ENCODE measurements around the gene OSMR.
"Not testable (repeated sequence)": the region's sequence is repeated elsewhere in the genome, so short reads cannot be mapped to it uniquely, and the experiment has no call there.

Gene OSMR

GRCh38 chr5:38831909-38832308 lies 13.9 kb upstream of the OSMR start:
- DNase-seq, result no peak

GRCh38 chr5:38832810-38833209 lies 13.0 kb upstream of the OSMR start:
- no peak for DNase-seq

- DNase-seq, result no peak
These were observed 9.9 kb upstream of the OSMR start for GRCh38 chr5:38835887-38836286.

GRCh38 chr5:38837416-38837815 lies 8.4 kb upstream of the OSMR start:
- DNase-seq, result no peak

- no peak for DNase-seq
These were observed 7.9 kb upstream of the OSMR start for GRCh38 chr5:38837932-38838331.

GRCh38 chr5:38843665-38844064 lies 2.1 kb upstream of the OSMR start:
- no peak for DNase-seq

- no peak for DNase-seq
These were observed 683 bp downstream of the OSMR start for GRCh38 chr5:38846379-38847011.

GRCh38 chr5:38847559-38848347 lies 1.9 kb downstream of the OSMR start:
- DNase-seq, result no peak

GRCh38 chr5:38848637-38849036 lies 2.8 kb downstream of the OSMR start:
- DNase-seq, result no peak

GRCh38 chr5:38851640-38852039 lies 5.8 kb downstream of the OSMR start:
- DNase-seq, result not testable (repeated sequence)

- no peak for DNase-seq
These were observed 8.1 kb downstream of the OSMR start for GRCh38 chr5:38853753-38854470.

- no peak for DNase-seq
These were observed 9.1 kb downstream of the OSMR start for GRCh38 chr5:38854907-38855306.

GRCh38 chr5:38856660-38857059 lies 10.8 kb downstream of the OSMR start:
- no peak for DNase-seq

GRCh38 chr5:38858839-38859238 lies 13.0 kb downstream of the OSMR start:
- DNase-seq, result no peak

- not testable (repeated sequence) for DNase-seq
These were observed 16.4 kb downstream of the OSMR start for GRCh38 chr5:38861986-38862770.

- DNase-seq, result no peak
These were observed 20.7 kb downstream of the OSMR start for GRCh38 chr5:38866362-38867031.

- no peak for DNase-seq
These were observed 21.2 kb downstream of the OSMR start for GRCh38 chr5:38867032-38867398.

GRCh38 chr5:38867416-38867815 lies 21.6 kb downstream of the OSMR start:
- no peak for DNase-seq

- DNase-seq, result no peak
These were observed 24.8 kb downstream of the OSMR start for GRCh38 chr5:38870595-38870994.

GRCh38 chr5:38871058-38871605 lies 25.3 kb downstream of the OSMR start:
- DNase-seq, result no peak

- DNase-seq, result no peak
These were observed 26.2 kb downstream of the OSMR start for GRCh38 chr5:38871790-38872551.

- DNase-seq, result no peak
These were observed 27.0 kb downstream of the OSMR start for GRCh38 chr5:38872826-38873225.

Data from NCI-H187 treated with DMSO at 0.1 percent for 48 hours (cell line).